OCI-LY7 (cell line): ENCODE measurements around the gene DLEU7.

Experiments used
- CTCF ChIP-seq: fragments of 200-600 bp; sonication (generic); conservative IDR thresholded peaks from 2 replicates; pipeline ENCODE4 v1.5.1; 2014; ENCODE audit warnings: mild to moderate bottlenecking, antibody characterized with exemption, low read length, moderate library complexity, mixed read lengths
- EZH2phosphoT487 ChIP-seq: fragments of 200-600 bp; sonication (generic); IDR thresholded peaks from 2 replicates; pipeline ENCODE4 v1.6.1; 2018; ENCODE audit warnings: low read depth, borderline replicate concordance, mild to moderate bottlenecking, mixed run types, antibody characterized with exemption, low read length, moderate library complexity, mixed read lengths

- TF ChIP-seq CTCF (no peak), EZH2phosphoT487 (no peak)
Measured at GRCh38 chr13:50797091-50797490, 46.4 kb downstream of the DLEU7 start.
